Measurements from ENCODE around the gene RAD51D.
"Not testable (repeated sequence)": the region's sequence is repeated elsewhere in the genome, so short reads cannot be mapped to it uniquely, and the experiment has no call there.

RAD51D gene

DNA sequence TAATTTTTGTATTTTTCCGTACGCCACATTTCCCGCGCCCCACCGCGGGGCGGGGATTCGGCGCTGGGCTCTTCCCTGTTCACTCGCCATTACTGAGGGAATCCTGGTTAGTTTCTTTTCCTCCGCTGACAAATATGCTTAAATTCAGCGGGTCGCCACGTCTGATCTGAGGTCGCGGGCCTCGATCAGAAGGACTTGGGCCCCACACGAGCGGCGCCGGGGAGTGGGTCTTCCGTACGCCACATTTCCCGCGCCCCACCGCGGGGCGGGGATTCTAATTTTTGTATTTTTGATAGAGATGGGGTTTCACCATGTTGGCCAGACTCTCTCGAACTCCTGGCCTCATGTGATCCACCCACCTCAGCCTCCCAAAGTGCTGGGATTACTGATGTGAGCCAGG lies 31.4 kb upstream of the RAD51D start:
- not testable (repeated sequence) for DNase-seq; H3K4me1 Mint-ChIP-seq; H3K27me3 Mint-ChIP-seq; ATAC-seq; H3K27ac Mint-ChIP-seq; H3K36me3 Mint-ChIP-seq (ENCODE audit: low read depth); H3K9me3 Mint-ChIP-seq; H3K4me3 Mint-ChIP-seq

DNA sequence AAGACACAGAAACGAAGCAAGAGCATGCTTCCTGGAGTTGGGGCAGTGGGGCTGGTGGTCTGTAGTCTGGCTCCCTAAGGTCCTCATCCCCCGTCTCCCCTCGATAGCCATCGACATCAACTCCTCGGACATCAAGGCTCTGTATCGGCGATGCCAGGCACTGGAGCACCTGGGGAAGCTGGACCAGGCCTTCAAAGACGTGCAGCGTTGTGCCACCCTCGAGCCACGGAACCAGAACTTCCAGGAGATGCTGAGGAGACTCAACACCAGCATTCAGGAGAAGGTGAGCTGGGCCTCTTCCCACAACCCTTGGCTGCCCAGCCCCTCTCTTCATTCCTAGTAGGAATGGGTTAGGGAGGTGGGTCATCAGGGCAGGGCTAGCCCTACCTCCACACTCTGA lies 30.3 kb upstream of the RAD51D start:
- ATAC-seq (no peak), DNase-seq (no peak)
- H3K36me3 Mint-ChIP-seq (ENCODE audit: low read depth) = no peaks in the 10 kb centered on the region
- H3K4me3 Mint-ChIP-seq = no peak overlapping the region
- no peaks in the 10 kb centered on the region for H3K9me3 Mint-ChIP-seq
- no peak overlapping the region for H3K27ac Mint-ChIP-seq
- no peaks in the 10 kb centered on the region for H3K27me3 Mint-ChIP-seq
- H3K4me1 Mint-ChIP-seq = no peaks in the 10 kb centered on the region

DNA sequence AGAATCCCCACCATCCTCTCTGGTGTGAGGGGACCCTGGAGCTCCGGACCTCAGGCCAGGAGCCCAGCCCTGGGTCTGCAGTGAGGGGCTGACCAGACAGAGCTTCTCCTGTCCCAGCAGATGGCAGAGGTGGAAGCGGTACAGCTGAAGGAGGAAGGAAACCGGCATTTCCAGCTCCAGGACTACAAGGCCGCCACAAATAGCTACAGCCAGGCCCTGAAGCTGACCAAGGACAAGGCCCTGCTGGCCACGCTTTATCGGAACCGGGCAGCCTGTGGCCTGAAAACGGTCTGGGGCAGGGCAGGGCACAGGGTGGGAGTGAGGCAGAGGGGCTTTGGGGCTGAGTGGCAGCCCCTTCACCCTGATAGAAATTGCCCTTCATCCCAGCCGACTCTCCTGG lies 28.5 kb upstream of the RAD51D start:
- H3K27me3 Mint-ChIP-seq = no peaks in the 10 kb centered on the region
- H3K27ac Mint-ChIP-seq = no peak overlapping the region
- H3K9me3 Mint-ChIP-seq = no peaks in the 10 kb centered on the region
- peaks cover 3% of the 10 kb centered on the region for H3K4me1 Mint-ChIP-seq
- ATAC-seq (no peak), DNase-seq (no peak)
- H3K36me3 Mint-ChIP-seq (ENCODE audit: low read depth) = no peaks in the 10 kb centered on the region
- no peak overlapping the region for H3K4me3 Mint-ChIP-seq

GRCh38 chr17:35147375-35147905 lies 27.8 kb upstream of the RAD51D start, which contains the start of gene UNC45B:
Gene UNC45B (plus strand): TSS chr17:35147817. CDS start chr17:35148264, 447 bp downstream.
- H3K27ac Mint-ChIP-seq = no peak within 1 kb of the TSS
- DNase-seq (no peak), ATAC-seq (no peak)
- H3K27me3 Mint-ChIP-seq = no peaks in the 10 kb centered on the region
- peaks cover 4% of the 10 kb centered on the region for H3K4me1 Mint-ChIP-seq
- no peaks in the 10 kb centered on the region for H3K9me3 Mint-ChIP-seq
- H3K36me3 Mint-ChIP-seq (ENCODE audit: low read depth) = no peaks in the 10 kb centered on the region
- no peak within 1 kb of the TSS for H3K4me3 Mint-ChIP-seq

- ATAC-seq (no peak), DNase-seq (no peak)
- H3K36me3 Mint-ChIP-seq (ENCODE audit: low read depth) = peaks cover 2% of the 10 kb centered on the region
- H3K4me3 Mint-ChIP-seq = no peak overlapping the region
- H3K27ac Mint-ChIP-seq = no peak overlapping the region
- H3K9me3 Mint-ChIP-seq = no peaks in the 10 kb centered on the region
- no peaks in the 10 kb centered on the region for H3K27me3 Mint-ChIP-seq
- H3K4me1 Mint-ChIP-seq = peaks cover 7% of the 10 kb centered on the region
Measured at GRCh38 chr17:35146214-35146833, 26.7 kb upstream of the RAD51D start.

DNA sequence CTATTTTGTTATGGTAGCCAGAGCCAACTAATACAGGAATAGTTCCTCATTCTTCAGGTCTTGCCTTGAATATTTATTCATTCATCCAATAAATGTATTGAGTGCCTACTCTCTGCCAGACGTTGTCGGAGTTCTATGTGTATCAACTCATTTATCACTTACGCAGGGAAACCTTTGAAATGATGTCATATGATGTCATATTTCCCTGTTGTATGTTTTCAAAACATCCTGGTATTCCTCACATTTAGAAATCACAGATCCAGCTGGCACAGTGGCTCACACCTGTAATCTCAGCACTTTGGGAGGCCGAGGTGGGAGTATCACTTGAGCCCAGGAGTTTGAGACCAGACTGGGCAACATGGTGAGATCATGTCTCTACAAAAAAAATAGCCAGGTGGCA lies 25.2 kb upstream of the RAD51D start:
- Mint-ChIP-seq H3K4me1 (peaks cover 18% of the 10 kb centered on the region), H3K4me3 (no peak overlapping the region), H3K27me3 (no peaks in the 10 kb centered on the region), H3K27ac (no peak overlapping the region), H3K36me3 (ENCODE audit: low read depth) (peaks cover 8% of the 10 kb centered on the region), H3K9me3 (no peaks in the 10 kb centered on the region)
- DNase-seq (no peak), ATAC-seq (no peak)

DNA sequence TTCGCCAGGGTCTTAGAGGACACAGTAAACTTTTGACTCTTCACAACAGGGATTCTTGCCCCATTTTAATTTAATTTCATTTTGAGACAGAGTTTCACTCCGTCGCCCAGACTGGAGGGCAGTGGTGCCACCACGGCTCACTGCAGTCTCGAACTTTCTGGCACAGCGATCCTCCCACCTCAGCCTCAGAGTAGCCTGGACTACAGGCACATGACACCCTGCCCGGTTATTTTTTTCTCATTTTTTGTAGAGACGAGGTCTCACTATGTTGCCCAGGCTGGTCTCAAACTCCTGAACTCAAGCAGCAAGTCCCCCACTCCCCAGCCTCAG lies 22.8 kb upstream of the RAD51D start:
- peak overlapping the region; percentile 86 for H3K4me3 Mint-ChIP-seq
- H3K36me3 Mint-ChIP-seq (ENCODE audit: low read depth) = peaks cover 20% of the 10 kb centered on the region
- peaks cover 18% of the 10 kb centered on the region for H3K4me1 Mint-ChIP-seq
- no peak for DNase-seq
- H3K27ac Mint-ChIP-seq = peak overlapping the region; percentile 88
- H3K27me3 Mint-ChIP-seq = no peaks in the 10 kb centered on the region
- no peak for ATAC-seq
- no peaks in the 10 kb centered on the region for H3K9me3 Mint-ChIP-seq

- ATAC-seq = peak; percentile 93
- peak within 1 kb of the TSS; percentile 88 for H3K27ac Mint-ChIP-seq
Measured at GRCh38 chr17:35141681-35142466, 22.2 kb upstream of the RAD51D start, which contains the start of gene NLE1. Gene NLE1 (minus strand): TSS chr17:35142303. CDS start chr17:35142275, 28 bp downstream.

DNA sequence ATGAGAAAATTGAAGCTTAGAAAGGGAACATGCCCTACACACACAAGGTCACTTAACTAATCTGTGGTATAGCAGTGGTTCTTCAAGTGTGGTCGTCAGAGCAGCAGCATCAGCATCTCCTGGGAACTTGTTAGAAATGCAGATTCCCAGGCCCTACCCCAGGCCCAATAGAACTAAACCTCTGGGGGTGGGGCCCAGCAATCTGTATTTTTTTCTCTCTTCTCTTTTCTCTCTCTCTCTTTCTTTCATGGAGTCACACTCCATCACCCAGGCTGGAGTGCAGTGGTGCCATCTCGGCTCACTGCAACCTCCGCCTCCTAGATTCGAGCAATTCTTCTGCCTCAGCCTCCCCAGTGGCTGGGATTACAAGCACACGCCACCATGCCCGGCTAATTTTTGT lies 18.6 kb upstream of the RAD51D start:
- H3K4me1 Mint-ChIP-seq = peaks cover 16% of the 10 kb centered on the region
- no peaks in the 10 kb centered on the region for H3K27me3 Mint-ChIP-seq
- H3K4me3 Mint-ChIP-seq = no peak overlapping the region
- H3K36me3 Mint-ChIP-seq (ENCODE audit: low read depth) = peaks cover 53% of the 10 kb centered on the region
- H3K9me3 Mint-ChIP-seq = no peaks in the 10 kb centered on the region
- H3K27ac Mint-ChIP-seq = peak overlapping the region; percentile 18
- ATAC-seq (no peak), DNase-seq (no peak)

More at GRCh38 chr17:35141681-35142466, 22.2 kb upstream of the RAD51D start, which contains the start of gene NLE1:
- DNase-seq = peak; percentile 93
- H3K4me3 Mint-ChIP-seq = peak within 1 kb of the TSS; percentile 86
- H3K36me3 Mint-ChIP-seq (ENCODE audit: low read depth) = peaks cover 23% of the 10 kb centered on the region
- H3K9me3 Mint-ChIP-seq = no peaks in the 10 kb centered on the region
- peaks cover 18% of the 10 kb centered on the region for H3K4me1 Mint-ChIP-seq
- no peaks in the 10 kb centered on the region for H3K27me3 Mint-ChIP-seq

DNA sequence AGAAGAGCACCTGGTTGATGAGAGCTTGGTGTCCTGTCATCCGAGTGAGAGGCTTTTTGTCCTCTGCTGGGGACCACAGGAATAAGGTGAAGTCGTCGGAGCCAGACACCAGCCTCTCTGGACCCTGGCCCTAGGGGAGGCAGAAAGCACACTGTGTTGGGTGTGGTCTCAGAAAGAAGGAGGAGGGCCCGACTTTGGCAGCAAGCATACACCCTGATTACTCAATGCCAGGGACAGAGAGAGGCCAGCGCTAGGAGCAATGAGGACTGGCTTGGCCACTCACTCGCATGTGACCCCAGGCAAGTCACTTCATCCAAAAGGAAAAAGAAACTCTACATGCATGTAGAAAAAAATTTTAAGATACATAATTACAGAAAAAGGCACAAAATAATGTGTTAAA lies 15.7 kb upstream of the RAD51D start:
- Mint-ChIP-seq H3K36me3 (ENCODE audit: low read depth) (peaks cover 54% of the 10 kb centered on the region), H3K9me3 (no peaks in the 10 kb centered on the region), H3K27me3 (no peaks in the 10 kb centered on the region), H3K4me1 (peaks cover 2% of the 10 kb centered on the region), H3K4me3 (no peak overlapping the region), H3K27ac (no peak overlapping the region)
- no peak for DNase-seq
- ATAC-seq = no peak

GRCh38 chr17:35132816-35133550 lies 13.3 kb upstream of the RAD51D start:
- no peak overlapping the region for H3K4me3 Mint-ChIP-seq
- no peaks in the 10 kb centered on the region for H3K4me1 Mint-ChIP-seq
- DNase-seq (no peak), ATAC-seq (no peak)
- H3K27ac Mint-ChIP-seq = no peak overlapping the region
- peaks cover 50% of the 10 kb centered on the region for H3K36me3 Mint-ChIP-seq (ENCODE audit: low read depth)
- no peaks in the 10 kb centered on the region for H3K9me3 Mint-ChIP-seq
- H3K27me3 Mint-ChIP-seq = no peaks in the 10 kb centered on the region

DNA sequence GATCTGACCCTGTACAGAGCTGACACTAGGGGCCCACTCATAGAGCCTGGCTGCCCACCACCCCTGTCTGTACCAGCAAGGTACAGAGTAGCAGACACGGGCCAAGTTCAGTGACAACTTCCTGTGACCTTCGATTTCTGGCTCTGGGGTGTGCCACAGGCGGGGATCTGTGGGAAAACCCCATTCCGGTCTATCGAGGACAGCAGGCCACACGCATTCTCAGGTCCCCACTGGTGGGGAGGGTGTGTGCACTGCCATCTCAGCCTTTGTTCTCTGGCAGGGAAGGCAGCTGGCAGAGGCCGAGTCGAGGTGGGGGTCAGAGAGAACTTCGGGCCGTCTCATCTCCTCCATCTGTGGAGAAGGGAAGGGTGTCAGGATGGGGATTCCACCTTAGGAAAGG lies 12.4 kb upstream of the RAD51D start:
- no peak for ATAC-seq
- peaks cover 45% of the 10 kb centered on the region for H3K36me3 Mint-ChIP-seq (ENCODE audit: low read depth)

GRCh38 chr17:35130392-35130791 lies 10.7 kb upstream of the RAD51D start:
- no peak overlapping the region for H3K4me3 Mint-ChIP-seq
- no peak overlapping the region for H3K27ac Mint-ChIP-seq
- H3K27me3 Mint-ChIP-seq = no peaks in the 10 kb centered on the region
- no peak for DNase-seq
- peaks cover 30% of the 10 kb centered on the region for H3K36me3 Mint-ChIP-seq (ENCODE audit: low read depth)
- no peak for ATAC-seq
- no peaks in the 10 kb centered on the region for H3K4me1 Mint-ChIP-seq
- H3K9me3 Mint-ChIP-seq = no peaks in the 10 kb centered on the region

More for the DNA sequence above, 12.4 kb upstream of the RAD51D start:
- no peaks in the 10 kb centered on the region for H3K4me1 Mint-ChIP-seq
- H3K27me3 Mint-ChIP-seq = no peaks in the 10 kb centered on the region
- H3K9me3 Mint-ChIP-seq = no peaks in the 10 kb centered on the region
- no peak overlapping the region for H3K27ac Mint-ChIP-seq
- no peak for DNase-seq
- H3K4me3 Mint-ChIP-seq = no peak overlapping the region

DNA sequence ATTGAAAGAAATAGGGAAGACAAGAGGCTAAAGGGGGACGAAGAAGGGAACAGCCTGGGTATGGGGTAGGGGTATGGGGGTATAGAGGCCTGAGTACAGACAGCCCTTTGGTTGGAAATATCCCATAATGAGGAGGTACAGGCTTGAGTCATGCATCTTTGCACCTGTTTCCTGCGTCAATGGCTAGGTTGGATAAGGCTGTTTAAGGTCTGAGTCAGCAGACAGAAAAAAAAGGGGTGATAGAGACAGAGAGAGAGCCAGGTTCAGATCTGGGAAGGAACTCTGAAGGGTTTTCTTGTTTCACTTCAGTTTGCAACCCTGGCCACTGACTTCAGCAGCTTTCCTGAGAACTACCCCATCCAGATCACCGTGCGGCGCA lies 10.3 kb upstream of the RAD51D start:
- no peak overlapping the region for H3K4me3 Mint-ChIP-seq
- no peak for ATAC-seq
- H3K9me3 Mint-ChIP-seq = no peaks in the 10 kb centered on the region
- peaks cover 27% of the 10 kb centered on the region for H3K36me3 Mint-ChIP-seq (ENCODE audit: low read depth)
- no peaks in the 10 kb centered on the region for H3K4me1 Mint-ChIP-seq
- no peaks in the 10 kb centered on the region for H3K27me3 Mint-ChIP-seq
- no peak for DNase-seq
- no peak overlapping the region for H3K27ac Mint-ChIP-seq
